Stimulated activated CD4-positive, alpha-beta T cell treated with anti-CD3 and anti-CD28 coated beads, Interleukin-2, amount 100 ng/mL, for 48 hours (primary cell): Measurements from ENCODE around the gene TUBA3E.
"Not testable (repeated sequence)": the region's sequence is repeated elsewhere in the genome, so short reads cannot be mapped to it uniquely, and the experiment has no call there.

Experiments
- DNase-seq, 2 donors: peaks; one replicate each; pipeline ENCODE4 v3.0.0-alpha.2; 2020

The TUBA3E gene

DNA sequence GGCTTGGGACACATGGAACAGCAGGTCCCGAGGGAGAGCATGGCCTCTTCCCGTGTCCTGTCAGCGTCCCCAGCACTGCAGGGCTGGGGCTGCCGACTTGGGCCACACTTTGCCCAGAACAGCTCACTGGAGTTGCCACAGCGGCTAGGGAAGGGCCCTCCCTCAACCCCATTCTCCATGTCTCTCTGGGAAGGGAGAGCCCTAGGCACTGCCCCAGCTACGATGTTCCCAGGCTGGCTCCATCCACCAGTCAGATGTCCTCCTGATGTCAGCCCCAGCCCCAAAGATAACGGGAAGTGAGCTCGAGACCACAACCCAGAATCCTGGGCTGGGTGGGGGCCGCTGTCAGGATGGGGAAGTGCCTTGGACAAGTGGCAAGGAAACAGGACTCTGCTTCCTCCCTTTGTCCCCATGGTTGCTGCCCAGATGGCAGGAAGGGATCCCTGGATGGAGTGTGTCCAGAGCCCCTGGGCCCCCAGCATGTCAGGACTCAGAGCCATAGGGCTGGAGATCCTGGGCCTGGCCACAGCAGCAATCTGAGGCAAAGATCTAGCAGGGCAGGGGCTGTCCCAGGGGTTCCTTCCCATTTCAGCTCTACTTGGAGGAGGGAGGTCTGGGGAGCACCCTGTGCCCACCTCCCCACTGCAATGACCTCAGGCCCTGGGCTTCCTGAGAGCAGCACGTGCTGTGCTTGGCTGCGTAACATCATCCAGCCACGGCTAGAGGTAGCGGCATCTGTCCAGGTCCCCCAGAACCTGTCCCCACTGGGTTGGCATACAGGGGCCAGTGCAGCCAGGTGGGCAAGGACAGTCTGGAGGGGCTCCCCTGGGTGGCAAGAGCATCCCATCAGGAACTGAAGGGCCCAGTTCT is 55.6 kb downstream of the TUBA3E start:
- DNase-seq = not testable (repeated sequence)
